K562 (cell line): ENCODE results near the gene PPP1R16B. TPM values are rescaled to one million over a fixed set of nuclear protein-coding genes. Genes with fewer than 3 reads are reported as not detected.

Source experiments
- BACH1 ChIP-seq: fragments of 200-800 bp; sonication (Bioruptor generic); IDR thresholded peaks from 2 replicates; pipeline ENCODE4 v1.6.1; 2016; ENCODE audit warnings: missing genetic modification characterization, missing compliant biosample characterization
- CBX2 ChIP-seq: fragments of 200-600 bp; sonication (generic); IDR thresholded peaks from one replicate; pipeline ENCODE4 v1.6.1; 2012; ENCODE audit warnings: mild to moderate bottlenecking, low read length, inconsistent platforms; ENCODE audit not compliant: insufficient read depth, poor library complexity, severe bottlenecking
- E2F1 ChIP-seq: sonication (generic); formaldehyde crosslinking; IDR thresholded peaks from 2 replicates; pipeline ENCODE4 v1.8.1; 2023; ENCODE audit warnings: mild to moderate bottlenecking, missing genetic modification reagents, moderate library complexity
- EHMT2 ChIP-seq: fragments of 450-650 bp; IDR thresholded peaks from 2 replicates; pipeline ENCODE4 v1.6.1; 2018; ENCODE audit warnings: antibody characterized with exemption
- ETS1 ChIP-seq: conservative IDR thresholded peaks from 2 replicates; pipeline ENCODE4 v1.6.1; 2011; ENCODE audit warnings: low read depth, mild to moderate bottlenecking, low read length; ENCODE audit not compliant: control insufficient read depth
- FOXM1 ChIP-seq, 2 experiments: fragments of 450-650 bp in 1 of 2; sonication (generic) in 1 of 2; formaldehyde crosslinking in 1 of 2; IDR thresholded peaks; 2 replicates each; pipeline versions ENCODE4 v1.6.1 to v1.9.0; 2017 to 2022; ENCODE audit warnings: low read depth in 2 of 2, mild to moderate bottlenecking in 2 of 2, missing genetic modification reagents in 1 of 2, moderate library complexity in 1 of 2
- HDGF ChIP-seq: fragments of 450-650 bp; IDR thresholded peaks from 2 replicates; pipeline ENCODE4 v1.6.1; 2016
- L3MBTL2 ChIP-seq: fragments of 450-650 bp; IDR thresholded peaks from 2 replicates; pipeline ENCODE4 v1.6.1; 2016; ENCODE audit warnings: mild to moderate bottlenecking, moderate library complexity
- MAZ ChIP-seq, 2 experiments: fragments of 450-650 bp in 1 of 2; sonication (generic) in 1 of 2; formaldehyde crosslinking; IDR thresholded peaks in 1 of 2; conservative IDR thresholded peaks in 1 of 2; 2 replicates each; pipeline versions ENCODE4 v1.4.0 to v1.5.0; 2020; ENCODE audit warnings: mild to moderate bottlenecking in 1 of 2, missing genetic modification reagents in 1 of 2
- NCOA2 ChIP-seq, 2 experiments: fragments of 450-650 bp; IDR thresholded peaks; 2 replicates each; pipeline ENCODE4 v1.6.1; 2018; ENCODE audit warnings: mild to moderate bottlenecking in 2 of 2, moderate library complexity in 1 of 2; ENCODE audit not compliant: partially characterized antibody in 2 of 2
- NCOA6 ChIP-seq: fragments of 450-650 bp; IDR thresholded peaks from 2 replicates; pipeline ENCODE4 v1.6.1; 2017; ENCODE audit warnings: mild to moderate bottlenecking
- PCBP1 ChIP-seq: fragments of 200-400 bp; formaldehyde crosslinking; IDR thresholded peaks from 2 replicates; pipeline ENCODE4 v1.6.1; 2018; ENCODE audit warnings: mild to moderate bottlenecking, low read depth, low read length; ENCODE audit not compliant: poor library complexity, severe bottlenecking
- PCBP2 ChIP-seq: fragments of 200-400 bp; formaldehyde crosslinking; IDR thresholded peaks from 2 replicates; pipeline ENCODE4 v1.6.1; 2018; ENCODE audit warnings: low read length, low read depth, mild to moderate bottlenecking, moderate library complexity; ENCODE audit not compliant: poor library complexity, severe bottlenecking
- RAD21 ChIP-seq, 2 experiments: fragments of 250-450 bp in 1 of 2; fragments of 450-650 bp in 1 of 2; sonication (Bioruptor Pico) in 1 of 2; formaldehyde crosslinking in 1 of 2; IDR thresholded peaks in 1 of 2; conservative IDR thresholded peaks in 1 of 2; 2 replicates each; pipeline versions ENCODE4 v1.4.0 to v1.8.0; 2020 to 2022; ENCODE audit warnings: mild to moderate bottlenecking in 2 of 2, moderate library complexity in 1 of 2
- SRF ChIP-seq, 2 experiments: fragments of 250-450, 450-650 bp in 1 of 2; sonication (Bioruptor Pico) in 1 of 2; sonication (generic) in 1 of 2; formaldehyde crosslinking; IDR thresholded peaks; 2 replicates each; pipeline versions ENCODE4 v1.5.0 to v1.5.1; 2020 to 2022; ENCODE audit warnings: mild to moderate bottlenecking in 1 of 2, missing genetic modification reagents in 1 of 2
- TCF7L2 ChIP-seq: fragments of 150-350 bp; IDR thresholded peaks from 2 replicates; pipeline ENCODE4 v1.6.1; 2016; ENCODE audit warnings: low read depth, mild to moderate bottlenecking, low read length, moderate library complexity
- TRIM24 ChIP-seq, 2 experiments: fragments of 450-650 bp; IDR thresholded peaks; 2 replicates each; pipeline ENCODE4 v1.6.1; 2016
- ZBTB33 ChIP-seq: sonication (generic); formaldehyde crosslinking; IDR thresholded peaks from 2 replicates; pipeline ENCODE4 v1.8.1; 2023; ENCODE audit warnings: mild to moderate bottlenecking, missing genetic modification reagents
- ZBTB34 ChIP-seq: fragments of 250-450 bp; sonication (Bioruptor Pico); IDR thresholded peaks from 2 replicates; pipeline ENCODE4 v1.8.0; 2021; ENCODE audit warnings: mild to moderate bottlenecking, moderate library complexity
- ZNF184 ChIP-seq: sonication (generic); formaldehyde crosslinking; IDR thresholded peaks from 2 replicates; pipeline ENCODE4 v1.5.0; 2020; ENCODE audit warnings: missing genetic modification reagents
- ZNF253 ChIP-seq: fragments of 250-450 bp; sonication (Bioruptor Pico); conservative IDR thresholded peaks from 2 replicates; pipeline ENCODE4 v1.6.1; 2021; ENCODE audit warnings: mild to moderate bottlenecking
- ZNF354B ChIP-seq: fragments of 250-450 bp; sonication (Bioruptor Pico); IDR thresholded peaks from 2 replicates; pipeline ENCODE4 v1.4.0; 2020
- ZNF785 ChIP-seq: fragments of 250-450 bp; sonication (Bioruptor Pico); IDR thresholded peaks from 2 replicates; pipeline ENCODE4 v1.4.0; 2020; ENCODE audit warnings: mild to moderate bottlenecking
- polyA plus RNA-seq, 8 experiments: library from polyadenylated mRNA; depleted of rRNA in 4 of 8; stranded (reverse) in 5 of 8; unstranded in 3 of 8; fragments of >200 nt; fragmentation: Nextera tagmentation in 2 of 8; fragmentation: Illumina TruSeq in 1 of 8; extraction: Ambion mirVana in 2 of 8; extraction: Trizol in 1 of 8; gene quantifications; 2 replicates each; pipeline versions ENCODE4 v1.2.1 to v1.2.3, GENCODE V29; 2011 to 2014; ENCODE audit warnings: inconsistent platforms in 1 of 8, missing spikeins in 1 of 8
- total RNA-seq, 7 experiments: library from RNA; depleted of rRNA in 6 of 7; stranded (reverse); fragments of >200 nt in 6 of 7; fragmentation: Illumina TruSeq in 2 of 7; extraction: Trizol in 2 of 7; gene quantifications; 2 replicates each; pipeline versions ENCODE4 v1.2.1 to v1.2.3, GENCODE V29; 2011 to 2021; ENCODE audit warnings: low replicate concordance in 1 of 7

PPP1R16B gene
- total and polyA plus RNA-seq, 9 of the 15 experiments (the other 6 are each of a cell fraction or from before 2014, with no cell fraction given): 1.5 to 11.5 (median 6.8) TPM

- TF ChIP-seq ZBTB33 (peak; percentile 38; the same call in 1 of the 2 replicates), TCF7L2 (no peak), ZNF354B (peak; percentile 40; the same call in 1 of the 2 replicates), PCBP1 (no peak), E2F1 (no peak), ETS1 (peak; percentile 97), SRF (CRISPR knock-in tag; IDR thresholded peaks at IDR 0.05) (no peak), HDGF (no peak), MAZ (CRISPR knock-in tag; conservative IDR thresholded peaks at IDR 0.05 in 1 of 2, IDR thresholded peaks at IDR 0.05 in 1 of 2) (peak; percentile 66 to 83; a peak in 3 of 4 replicates), NCOA2 (IDR thresholded peaks at IDR 0.05; ENCODE audit: partially characterized antibody in 2 of 2) (peak; percentile 84 to 91), EHMT2 (no peak), ZNF785 (CRISPR knock-in tag) (no peak), FOXM1 (IDR thresholded peaks at IDR 0.05; ENCODE audit: low read depth) (peak; percentile 98), FOXM1 (CRISPR knock-in tag; IDR thresholded peaks at IDR 0.05; ENCODE audit: low read depth) (no peak), RAD21 (CRISPR knock-in tag; conservative IDR thresholded peaks at IDR 0.05 in 1 of 2, IDR thresholded peaks at IDR 0.05 in 1 of 2) (no peak), PCBP2 (no peak), CBX2 (no peak), ZBTB34 (CRISPR knock-in tag) (no peak), L3MBTL2 (peak; percentile 70; the same call in 1 of the 2 replicates), ZNF184 (no peak), TRIM24 (IDR thresholded peaks at IDR 0.05) (peak; percentile 99), NCOA6 (no peak), ZNF253 (CRISPR knock-in tag) (no peak), BACH1 (tag) (0 out of 2 replicates have a peak, but pooled peaks have one; percentile 29)
These were observed 142.4 kb downstream of the PPP1R16B start (continued) for GRCh38 chr20:38947931-38948362.
